Measurements from ENCODE around the gene NLGN4X. TPM values are rescaled to one million over a fixed set of nuclear protein-coding genes. Genes with fewer than 3 reads are reported as not detected.

The NLGN4X gene
- total RNA-seq, 6 donors from 2014 or later = 1.1 to 3.1 (median 2.3) TPM

DNA sequence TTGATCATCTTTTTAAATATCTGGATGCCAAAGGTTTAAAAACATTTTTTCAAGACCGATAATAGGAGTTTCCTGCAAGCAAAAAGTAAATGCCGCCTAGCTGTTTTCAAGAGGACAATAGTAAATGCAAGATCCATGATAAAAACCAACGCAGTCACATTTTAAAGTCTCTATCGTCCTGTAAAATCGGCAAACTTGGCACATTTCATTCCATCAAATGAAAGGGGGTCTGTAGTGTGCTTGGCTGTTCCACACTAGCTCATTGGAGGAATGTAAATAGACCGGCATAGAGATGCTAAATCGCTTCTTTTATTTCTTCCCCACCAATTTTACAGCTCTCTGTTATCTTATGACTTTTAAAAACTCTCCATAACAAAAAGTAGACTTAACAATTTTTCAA is 202.2 kb downstream of the NLGN4X start:
- TF ChIP-seq POLR2AphosphoS5 (IDR thresholded peaks at IDR 0.05) = no peak
- no peak for TF ChIP-seq POLR2A (IDR thresholded peaks at IDR 0.05)
- TF ChIP-seq, protein P1, sequence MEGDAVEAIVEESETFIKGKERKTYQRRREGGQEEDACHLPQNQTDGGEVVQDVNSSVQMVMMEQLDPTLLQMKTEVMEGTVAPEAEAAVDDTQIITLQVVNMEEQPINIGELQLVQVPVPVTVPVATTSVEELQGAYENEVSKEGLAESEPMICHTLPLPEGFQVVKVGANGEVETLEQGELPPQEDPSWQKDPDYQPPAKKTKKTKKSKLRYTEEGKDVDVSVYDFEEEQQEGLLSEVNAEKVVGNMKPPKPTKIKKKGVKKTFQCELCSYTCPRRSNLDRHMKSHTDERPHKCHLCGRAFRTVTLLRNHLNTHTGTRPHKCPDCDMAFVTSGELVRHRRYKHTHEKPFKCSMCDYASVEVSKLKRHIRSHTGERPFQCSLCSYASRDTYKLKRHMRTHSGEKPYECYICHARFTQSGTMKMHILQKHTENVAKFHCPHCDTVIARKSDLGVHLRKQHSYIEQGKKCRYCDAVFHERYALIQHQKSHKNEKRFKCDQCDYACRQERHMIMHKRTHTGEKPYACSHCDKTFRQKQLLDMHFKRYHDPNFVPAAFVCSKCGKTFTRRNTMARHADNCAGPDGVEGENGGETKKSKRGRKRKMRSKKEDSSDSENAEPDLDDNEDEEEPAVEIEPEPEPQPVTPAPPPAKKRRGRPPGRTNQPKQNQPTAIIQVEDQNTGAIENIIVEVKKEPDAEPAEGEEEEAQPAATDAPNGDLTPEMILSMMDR (IDR thresholded peaks at IDR 0.05) = no peak
- TF ChIP-seq EP300 (IDR thresholded peaks at IDR 0.05) = no peak
- no peaks in the 10 kb centered on the region for H3K4me1 ChIP-seq
- H3K27me3 ChIP-seq = no peaks in the 10 kb centered on the region
- whole genome bisulfite sequencing, 2 donors = 38 to 56% methylated on average over 7 of the region's 7 CpGs
- DNase-seq (no peak), ATAC-seq (ENCODE audit: low FRiP score in 2 of 2) (no peak)
- H3K9me3 ChIP-seq = no peaks in the 10 kb centered on the region
- H3K36me3 ChIP-seq = no peaks in the 10 kb centered on the region
- H3K4me3 ChIP-seq = no peak overlapping the region
- no peak overlapping the region for H3K27ac ChIP-seq

DNA sequence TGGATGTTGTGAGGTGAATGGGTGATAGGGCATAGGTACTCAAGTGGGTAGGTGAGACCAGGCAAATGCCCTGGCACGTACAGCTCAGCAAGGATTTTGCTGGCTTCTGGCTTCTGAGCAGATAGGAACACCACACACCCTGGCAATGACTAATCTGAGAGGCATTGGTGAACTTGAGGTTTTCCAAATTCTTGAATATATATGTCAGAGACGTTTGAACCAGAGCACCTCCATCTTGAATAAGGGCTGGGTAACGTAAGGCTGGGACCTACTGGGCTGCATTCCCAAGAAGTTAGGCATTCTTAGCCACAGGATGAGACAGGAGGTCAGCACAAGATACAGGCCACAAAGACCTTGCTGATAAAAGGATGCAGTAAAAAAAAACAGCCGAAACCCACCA is 204.5 kb downstream of the NLGN4X start:
- DNase-seq = no peak
- no peaks in the 10 kb centered on the region for H3K4me1 ChIP-seq
- WGBS, 2 donors = 92 to 93% methylated on average over 4 of the region's 4 CpGs

DNA sequence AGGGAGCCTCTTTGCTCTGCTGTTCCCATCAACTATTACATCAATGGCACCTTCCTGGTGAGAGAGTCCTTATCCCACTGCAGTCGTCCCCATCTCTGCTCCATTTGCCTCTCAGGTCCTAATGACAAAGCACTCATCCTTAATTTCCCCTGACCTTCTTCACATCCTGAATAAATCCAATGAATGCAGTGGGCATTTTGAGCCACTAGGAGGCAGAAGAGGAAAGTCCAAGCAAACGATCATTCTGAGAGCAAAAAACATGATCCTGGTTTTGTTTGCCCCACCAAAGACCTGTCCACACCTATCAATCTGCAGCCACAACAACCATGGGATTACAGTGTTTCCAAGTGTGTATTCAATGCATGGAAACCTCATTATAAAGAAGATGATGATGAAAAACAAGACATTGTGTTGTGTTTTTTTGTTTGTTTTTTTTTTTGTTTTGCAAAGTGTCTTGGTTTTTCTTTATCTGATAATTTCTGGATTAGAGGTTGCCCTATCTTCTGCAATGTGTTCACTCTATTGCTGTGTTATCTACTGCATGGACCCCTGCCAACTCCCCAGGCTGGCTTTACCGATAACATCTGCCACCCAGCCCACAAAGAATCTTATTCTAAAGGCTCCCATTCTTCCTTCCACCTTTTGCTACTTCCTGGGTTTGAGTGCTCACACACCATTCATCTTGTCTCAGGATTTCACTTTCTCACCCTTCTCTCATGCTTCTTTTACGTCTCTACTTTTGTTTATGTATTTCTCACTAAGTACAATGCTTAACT is 207.2 kb downstream of the NLGN4X start:
- H3K27ac ChIP-seq = no peak overlapping the region
- H3K4me3 ChIP-seq = no peak overlapping the region
- DNase-seq (no peak), ATAC-seq (ENCODE audit: low FRiP score in 2 of 2) (no peak)
- no peaks in the 10 kb centered on the region for H3K4me1 ChIP-seq
- no peaks in the 10 kb centered on the region for H3K27me3 ChIP-seq
- 5 to 9% methylated on average over 4 of the region's 4 CpGs for WGBS, 2 donors
- H3K36me3 ChIP-seq = no peaks in the 10 kb centered on the region
- H3K9me3 ChIP-seq = no peaks in the 10 kb centered on the region
- TF ChIP-seq EP300 (IDR thresholded peaks at IDR 0.05) (no peak), POLR2AphosphoS5 (IDR thresholded peaks at IDR 0.05) (no peak), POLR2A (IDR thresholded peaks at IDR 0.05) (no peak)
- TF ChIP-seq, protein P1 (IDR thresholded peaks at IDR 0.05) = peak; percentile 25 to 69 (median 52)

More for the DNA sequence above, 204.5 kb downstream of the NLGN4X start:
- H3K9me3 ChIP-seq = no peaks in the 10 kb centered on the region
- TF ChIP-seq POLR2A (IDR thresholded peaks at IDR 0.05) (no peak), POLR2AphosphoS5 (IDR thresholded peaks at IDR 0.05) (no peak), EP300 (IDR thresholded peaks at IDR 0.05) (no peak)
- TF ChIP-seq, protein P1 (IDR thresholded peaks at IDR 0.05) = no peak
- ATAC-seq (ENCODE audit: low FRiP score in 2 of 2) = no peak
- no peak overlapping the region for H3K4me3 ChIP-seq
- no peak overlapping the region for H3K27ac ChIP-seq
- H3K36me3 ChIP-seq = no peaks in the 10 kb centered on the region
- H3K27me3 ChIP-seq = no peaks in the 10 kb centered on the region

DNA sequence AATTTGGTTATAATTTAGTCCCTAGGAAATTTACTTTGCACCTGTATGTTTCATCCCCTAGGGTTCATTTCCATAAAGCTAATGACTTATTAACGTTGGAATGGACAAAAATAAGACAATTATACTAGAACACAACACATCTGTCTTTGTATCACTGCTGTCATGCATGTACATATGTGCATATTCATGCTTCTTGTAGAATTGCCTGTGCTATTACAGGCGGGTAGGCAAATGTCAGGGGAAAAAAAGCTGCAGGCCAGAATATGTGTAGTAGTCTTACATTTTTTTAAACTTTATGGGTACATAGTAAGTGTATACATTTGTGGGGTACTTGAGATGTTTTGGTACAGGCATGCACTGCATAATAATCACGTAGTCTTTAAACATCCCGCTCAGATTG is 209.6 kb downstream of the NLGN4X start:
- DNase-seq = no peak
- no peak for ATAC-seq (ENCODE audit: low FRiP score in 2 of 2)
- no peaks in the 10 kb centered on the region for H3K27me3 ChIP-seq
- no peaks in the 10 kb centered on the region for H3K4me1 ChIP-seq
- H3K9me3 ChIP-seq = no peaks in the 10 kb centered on the region
- no peak overlapping the region for H3K4me3 ChIP-seq
- no peaks in the 10 kb centered on the region for H3K36me3 ChIP-seq
- 77 to 84% methylated on average over 3 to 4 of the region's 4 CpGs for WGBS, 2 donors
- no peak for TF ChIP-seq POLR2A (IDR thresholded peaks at IDR 0.05)
- TF ChIP-seq, protein P1 (IDR thresholded peaks at IDR 0.05) = no peak
- TF ChIP-seq POLR2AphosphoS5 (IDR thresholded peaks at IDR 0.05) = no peak
- TF ChIP-seq EP300 (IDR thresholded peaks at IDR 0.05) = no peak
- no peak overlapping the region for H3K27ac ChIP-seq

DNA sequence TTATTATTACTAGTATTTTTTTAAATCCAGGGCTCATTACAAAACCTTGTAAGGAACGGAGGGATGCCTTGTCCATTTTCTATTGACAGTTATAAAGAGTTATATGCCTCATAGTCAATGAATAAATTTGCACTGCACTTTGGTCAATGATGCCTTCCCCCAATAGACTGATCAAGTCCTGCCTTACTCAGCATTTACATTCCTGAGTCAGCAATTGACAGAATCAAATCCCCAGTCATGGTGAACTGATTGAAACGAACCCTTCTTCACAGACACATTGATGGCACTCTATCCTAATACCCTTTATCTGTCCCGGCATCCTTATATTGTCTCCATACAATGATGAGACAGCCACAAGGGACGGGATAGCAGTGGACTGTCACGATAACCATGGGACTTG is 213.2 kb downstream of the NLGN4X start:
- no peaks in the 10 kb centered on the region for H3K4me1 ChIP-seq
- no peaks in the 10 kb centered on the region for H3K36me3 ChIP-seq
- ATAC-seq (ENCODE audit: low FRiP score in 2 of 2) (no peak), DNase-seq (no peak)
- WGBS, 2 donors = 71 to 83% methylated on average over 5 of the region's 5 CpGs
- H3K9me3 ChIP-seq = no peaks in the 10 kb centered on the region
- no peak overlapping the region for H3K27ac ChIP-seq
- TF ChIP-seq POLR2A (IDR thresholded peaks at IDR 0.05) (no peak), EP300 (IDR thresholded peaks at IDR 0.05) (no peak), POLR2AphosphoS5 (IDR thresholded peaks at IDR 0.05) (no peak)
- TF ChIP-seq, protein P1 (IDR thresholded peaks at IDR 0.05) = no peak
- no peaks in the 10 kb centered on the region for H3K27me3 ChIP-seq
- H3K4me3 ChIP-seq = no peak overlapping the region

Measured in upper lobe of left lung (tissue), 6 donors.